VCaP (cell line): Measurements from ENCODE around the gene SLC23A2.

Experiments
- H3K27ac ChIP-seq: fragments of 450-650 bp; 2 replicates; pipeline ENCODE4 v1.5.1; 2017
- CTCF ChIP-seq: fragments of 450-650 bp; conservative IDR thresholded peaks from 2 replicates; pipeline ENCODE4 v1.5.1; 2017; ENCODE audit warnings: mild to moderate bottlenecking, moderate library complexity

The SLC23A2 gene

GRCh38 chr20:4904127-4904860 lies 97.0 kb downstream of the SLC23A2 start:
- TF ChIP-seq CTCF: no peak

GRCh38 chr20:4902788-4903187 lies 98.5 kb downstream of the SLC23A2 start:
- no peak for TF ChIP-seq CTCF
- no peak overlapping the region for H3K27ac ChIP-seq

More at GRCh38 chr20:4904127-4904860, 97.0 kb downstream of the SLC23A2 start:
- peak overlapping the region; percentile 3; the same call in 1 of the 2 replicates for H3K27ac ChIP-seq

GRCh38 chr20:4901031-4901818 lies 100.1 kb downstream of the SLC23A2 start:
- no peak for TF ChIP-seq CTCF
- no peak overlapping the region for H3K27ac ChIP-seq

GRCh38 chr20:4898282-4899244 lies 102.7 kb downstream of the SLC23A2 start:
- no peak overlapping the region for H3K27ac ChIP-seq
- TF ChIP-seq CTCF: no peak

GRCh38 chr20:4897600-4897999 lies 103.7 kb downstream of the SLC23A2 start:
- no peak overlapping the region for H3K27ac ChIP-seq
- no peak for TF ChIP-seq CTCF

- H3K27ac ChIP-seq: no peak overlapping the region
- TF ChIP-seq CTCF: no peak
Observed at GRCh38 chr20:4896971-4897497, 104.3 kb downstream of the SLC23A2 start.
